NCI-H460 (cell line): ENCODE data around the gene MYO1D. TPM values are rescaled to one million over a fixed set of nuclear protein-coding genes. Genes with fewer than 3 reads are reported as not detected.

ENCODE experiments used
- DNase-seq: peaks from one replicate; pipeline ENCODE4 v3.0.0-alpha.2; 2016; ENCODE audit warnings: low read depth; ENCODE audit errors: extremely low read depth
- total RNA-seq: library from RNA; depleted of rRNA; stranded (reverse); fragments of >200 nt; shearing (Covaris generic); gene quantifications from 2 replicates; pipeline ENCODE4 v1.2.3, GENCODE V29; 2014

Gene MYO1D
- total RNA-seq, 1 experiment from 2014 or later = 5.0 TPM

DNA sequence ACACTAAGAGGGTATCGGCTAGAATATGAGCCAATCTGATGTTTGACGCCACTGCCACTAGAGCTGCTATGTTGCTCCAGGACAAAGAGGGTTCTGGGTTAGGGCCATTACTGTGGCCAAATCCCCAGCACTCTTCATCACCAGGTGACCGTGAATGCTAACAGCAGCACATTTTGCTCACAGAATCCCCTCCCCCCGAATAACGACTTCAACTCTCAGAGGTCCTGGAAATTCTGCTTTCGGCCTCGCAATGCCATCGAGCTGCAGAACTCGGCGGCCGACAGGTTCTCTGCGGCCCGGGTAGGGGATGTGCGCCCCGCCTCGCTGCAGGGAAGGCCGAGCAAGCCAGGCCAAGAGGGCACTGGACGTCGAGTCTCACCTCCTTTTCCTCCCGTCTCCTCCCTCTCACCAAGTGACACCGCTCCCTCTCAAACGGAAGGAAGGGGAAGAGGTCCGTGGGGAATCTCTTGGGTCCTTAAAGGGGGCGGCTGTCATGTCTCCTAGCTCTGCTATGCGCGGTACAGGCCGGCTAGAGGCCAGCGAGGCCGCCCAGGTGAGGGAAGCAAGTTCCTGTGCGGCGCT is 358.2 kb downstream of the MYO1D start:
- DNase-seq = no peak

GRCh38 chr17:32517982-32518381 is 358.9 kb downstream of the MYO1D start:
- DNase-seq = no peak

GRCh38 chr17:32516940-32517701 is 359.8 kb downstream of the MYO1D start:
- DNase-seq = no peak

GRCh38 chr17:32516450-32516849 is 360.5 kb downstream of the MYO1D start:
- DNase-seq = no peak

DNA sequence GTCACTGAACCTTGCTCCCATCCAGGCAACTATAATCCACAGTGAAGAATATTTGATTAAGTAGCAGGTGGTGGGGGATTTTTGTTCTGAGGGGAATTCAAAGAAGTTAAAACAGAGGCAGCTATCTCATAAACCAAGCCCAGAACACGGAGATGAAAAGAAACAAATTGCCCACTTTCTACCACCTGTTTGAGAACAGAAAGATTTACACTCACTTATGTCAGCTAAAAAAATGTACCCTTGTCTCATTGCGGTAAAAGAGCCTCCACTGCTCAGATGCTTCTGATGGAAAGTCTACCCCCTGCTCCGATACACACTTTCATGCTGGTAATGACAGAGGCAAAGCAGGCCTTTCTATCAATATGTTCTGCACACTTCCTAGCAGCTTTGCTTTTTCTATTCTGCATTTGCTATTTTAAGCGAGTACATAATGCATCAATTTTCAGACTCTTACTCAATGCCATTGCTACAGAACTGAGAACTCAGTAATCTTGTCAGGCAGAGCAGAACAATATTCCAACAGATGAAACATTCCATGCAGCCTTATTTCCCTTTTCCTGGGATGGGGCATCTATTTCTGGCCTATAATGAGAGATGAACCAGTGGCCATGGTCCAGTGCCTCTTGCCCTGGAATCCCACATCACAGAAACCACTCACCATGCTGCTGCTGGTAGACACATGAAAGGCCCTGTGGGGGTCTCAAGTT is 361.1 kb downstream of the MYO1D start:
- DNase-seq = no peak

DNA sequence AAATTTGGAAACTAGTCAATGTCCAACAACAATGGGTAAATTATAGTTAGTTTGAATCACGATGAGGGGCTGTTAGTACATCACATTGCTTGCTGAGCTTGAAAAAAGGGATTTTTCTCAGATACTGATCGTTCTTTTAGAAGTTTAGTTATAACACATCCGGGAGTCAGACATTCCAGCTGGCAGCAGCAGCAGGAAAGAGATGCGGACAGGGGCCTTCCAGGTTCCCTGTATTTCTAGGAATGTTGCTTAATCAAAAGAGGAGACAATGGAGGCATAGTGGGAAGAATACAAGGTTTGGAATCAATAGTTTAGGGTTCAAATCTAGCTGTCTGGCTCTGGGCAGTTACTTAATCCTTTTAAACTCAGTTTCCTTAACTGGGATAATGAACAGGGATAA is 362.3 kb downstream of the MYO1D start:
- DNase-seq = no peak

GRCh38 chr17:32513579-32513978 is 363.3 kb downstream of the MYO1D start:
- no peak for DNase-seq

GRCh38 chr17:32512328-32512727 is 364.6 kb downstream of the MYO1D start:
- DNase-seq = no peak

GRCh38 chr17:32510466-32510865 is 366.5 kb downstream of the MYO1D start:
- DNase-seq = no peak

GRCh38 chr17:32508926-32509325 is 368.0 kb downstream of the MYO1D start:
- DNase-seq = no peak

DNA sequence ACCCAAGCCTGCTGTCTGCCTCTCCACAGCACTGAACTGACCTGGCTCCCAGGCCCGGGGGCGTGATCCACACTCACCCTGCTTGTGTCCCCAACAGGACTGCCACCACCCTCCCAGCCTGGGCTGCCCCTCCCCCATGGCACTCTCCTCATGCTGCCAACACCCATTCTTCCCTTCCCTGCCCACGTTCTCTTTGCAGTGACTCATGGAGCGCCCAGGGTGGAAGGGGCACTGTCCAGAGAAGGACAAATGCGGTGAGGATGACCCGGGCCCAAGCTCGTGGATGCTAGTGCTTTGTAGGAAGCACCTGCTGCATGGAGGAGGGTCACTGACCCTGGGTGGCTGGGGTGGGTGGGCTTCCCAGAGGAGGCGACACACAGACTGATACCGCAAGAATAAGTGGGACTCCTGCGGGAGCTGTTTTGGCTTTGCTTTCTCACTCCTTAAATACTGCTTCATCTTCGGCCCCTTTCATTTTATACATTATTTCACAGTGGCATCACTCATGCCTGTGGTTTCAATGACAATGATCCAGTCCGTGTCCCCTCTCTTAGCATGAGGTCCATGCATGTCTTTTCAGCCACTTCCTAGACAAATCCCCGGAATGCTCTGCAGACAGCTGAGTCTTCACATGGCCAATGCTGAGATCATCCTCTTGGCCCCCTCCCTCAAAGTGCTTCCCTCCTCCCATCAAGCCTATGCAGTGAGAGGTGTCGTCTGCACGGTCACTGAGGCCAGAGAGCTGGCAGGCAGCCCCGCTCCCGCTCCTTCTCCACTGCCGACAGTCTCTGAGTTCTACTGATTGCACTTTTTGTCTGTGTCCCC is 372.5 kb downstream of the MYO1D start:
- no peak for DNase-seq

DNA sequence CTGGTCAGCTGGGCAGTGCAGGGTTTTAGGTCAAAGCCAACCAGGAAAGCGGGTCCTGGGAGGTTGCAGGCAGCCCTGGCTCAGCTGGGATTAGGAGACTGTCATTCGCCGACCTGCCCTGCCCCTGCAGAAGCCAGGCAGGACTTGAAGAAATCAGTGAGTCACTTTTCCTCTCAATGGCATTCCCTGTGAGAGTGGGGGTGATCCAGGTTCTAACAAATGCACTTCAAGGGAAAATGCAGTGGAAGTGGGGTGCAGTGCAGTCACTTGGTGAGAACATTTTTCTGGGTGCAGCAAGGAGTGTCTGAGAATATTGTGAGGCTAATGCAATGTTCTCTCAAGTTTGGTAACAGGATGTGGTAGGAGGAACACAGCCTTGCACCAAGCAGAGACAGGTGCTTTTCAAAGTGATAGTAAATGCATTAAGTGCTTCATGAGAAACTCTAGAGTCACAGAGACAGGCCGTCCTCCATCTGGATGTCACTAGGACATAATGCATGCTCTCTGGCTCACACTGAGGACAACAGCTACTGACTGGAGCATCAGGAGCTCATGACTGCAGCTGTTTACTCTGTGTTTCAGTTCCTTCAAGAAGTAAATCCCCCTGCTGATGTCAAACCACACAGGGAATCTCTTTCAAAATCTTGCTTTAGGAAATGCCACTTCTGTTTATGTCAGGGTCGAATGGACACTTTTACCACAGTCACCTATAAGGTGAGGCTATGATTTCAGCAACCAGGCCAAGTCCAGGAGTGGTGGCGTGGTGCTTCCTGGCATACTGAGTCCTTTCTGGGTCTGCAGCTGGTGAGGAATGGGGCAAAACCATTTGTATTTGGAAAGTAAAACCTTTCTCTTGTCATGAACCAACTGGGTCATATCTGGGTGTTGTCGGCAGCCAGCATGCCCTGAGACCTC is 373.4 kb downstream of the MYO1D start:
- no peak for DNase-seq

DNA sequence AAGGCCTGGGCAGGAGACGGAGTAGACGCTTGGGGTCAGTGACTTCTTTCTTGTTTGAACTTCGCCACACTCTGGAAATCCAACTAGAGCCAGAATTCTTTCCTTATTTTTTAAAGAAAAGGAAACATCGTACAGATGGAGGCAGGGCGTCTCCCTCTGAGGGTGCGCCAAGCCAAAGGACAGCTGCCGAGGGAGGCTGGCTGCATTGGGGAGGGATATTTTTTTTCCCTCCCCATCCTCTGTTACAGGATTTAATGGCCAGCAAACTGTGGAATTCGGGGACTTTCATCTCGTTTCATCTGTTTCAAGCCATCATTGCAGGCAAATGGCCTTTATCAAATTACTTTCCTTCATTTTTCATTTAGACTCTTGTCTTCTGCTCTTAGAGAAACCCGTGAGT is 374.2 kb downstream of the MYO1D start:
- DNase-seq = no peak

DNA sequence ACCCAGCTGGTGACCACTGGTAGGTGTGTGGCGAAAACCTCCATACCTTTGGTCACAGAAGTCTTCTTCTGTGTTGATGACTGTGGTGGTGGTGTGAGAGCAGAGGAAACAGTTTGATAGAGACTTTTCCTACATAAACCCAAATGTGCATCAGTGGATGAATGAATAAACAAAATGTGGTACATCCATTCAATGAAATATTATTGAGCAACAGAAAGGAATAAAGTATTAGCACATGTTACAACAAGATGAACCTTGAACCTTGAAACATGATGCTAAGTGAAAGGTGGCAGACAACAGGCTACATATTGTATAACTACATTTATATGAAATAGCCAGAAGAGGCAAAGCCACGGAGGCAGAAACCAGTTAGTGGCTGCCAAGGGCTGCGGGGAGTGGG is 374.9 kb downstream of the MYO1D start:
- DNase-seq = no peak

GRCh38 chr17:32498391-32498790 is 378.5 kb downstream of the MYO1D start:
- no peak for DNase-seq

DNA sequence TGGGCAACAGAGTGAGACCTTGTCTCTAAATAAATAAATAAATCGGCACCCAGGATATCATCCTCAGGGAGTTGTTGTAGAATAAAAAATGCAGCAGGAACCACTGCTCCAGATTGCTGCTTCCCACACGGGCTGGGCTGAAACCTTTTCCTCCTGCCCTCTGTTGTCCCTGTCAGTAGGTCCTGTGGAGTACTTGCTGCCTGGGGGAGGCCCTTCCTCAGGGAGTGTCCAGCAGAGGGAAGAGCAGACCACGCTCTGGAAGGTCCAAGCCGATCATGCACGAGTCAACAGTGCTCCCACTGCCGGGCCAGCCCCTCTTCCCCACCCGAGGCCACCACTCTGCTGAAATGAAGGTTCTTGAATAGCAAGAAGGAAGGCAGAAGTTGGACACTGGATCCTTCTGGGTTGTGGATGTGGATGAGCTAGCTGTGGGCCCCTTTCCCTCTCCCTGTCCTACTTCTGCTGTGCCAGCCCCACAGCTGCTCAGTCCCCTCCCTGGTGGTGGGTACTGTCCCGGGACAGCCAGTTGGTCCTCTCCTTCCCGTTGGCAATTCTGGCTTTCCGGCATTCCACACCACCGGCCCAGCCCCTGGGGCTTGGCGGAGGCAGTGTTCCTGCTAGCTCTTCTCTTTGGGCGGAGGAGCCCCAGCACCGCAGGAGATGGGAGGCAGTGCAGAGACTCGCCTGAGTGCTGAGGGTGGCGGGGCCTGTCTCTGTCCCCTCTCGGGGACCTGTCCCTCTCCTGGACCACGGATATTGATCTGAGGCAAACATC is 379.3 kb downstream of the MYO1D start:
- no peak for DNase-seq

DNA sequence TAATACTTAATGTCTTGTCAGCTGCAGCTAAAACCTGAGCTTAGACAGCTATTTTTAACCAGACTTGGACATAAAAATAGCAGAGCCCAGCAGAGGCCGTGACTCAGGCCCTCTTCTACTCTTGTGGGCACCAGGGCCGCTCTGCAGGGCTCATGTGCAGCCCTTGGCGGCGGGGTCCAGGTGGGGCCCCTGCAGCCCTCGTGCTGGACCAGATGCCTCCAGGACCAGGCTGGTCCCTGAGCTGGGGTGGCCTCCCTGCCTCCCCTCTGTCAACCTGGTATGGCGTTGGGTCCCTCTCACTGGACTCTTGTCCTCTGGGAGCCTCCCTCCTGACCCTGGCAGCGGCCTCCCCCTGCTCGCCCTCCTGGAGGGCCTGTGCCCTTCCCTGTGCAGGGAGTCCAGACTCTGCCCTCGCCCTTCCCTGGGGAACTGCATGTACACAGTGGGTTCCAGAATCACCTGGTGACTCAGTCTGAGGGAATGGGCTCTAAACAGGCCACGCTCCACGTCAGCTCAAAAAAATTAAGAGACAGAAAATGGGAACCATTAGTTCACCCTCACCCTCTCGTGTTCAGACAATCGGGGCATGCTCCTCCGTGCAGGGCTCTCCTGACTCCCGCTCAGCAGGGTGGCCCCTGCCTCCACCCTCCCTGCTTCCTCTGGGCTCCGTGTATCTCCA is 380.4 kb downstream of the MYO1D start:
- DNase-seq = no peak

DNA sequence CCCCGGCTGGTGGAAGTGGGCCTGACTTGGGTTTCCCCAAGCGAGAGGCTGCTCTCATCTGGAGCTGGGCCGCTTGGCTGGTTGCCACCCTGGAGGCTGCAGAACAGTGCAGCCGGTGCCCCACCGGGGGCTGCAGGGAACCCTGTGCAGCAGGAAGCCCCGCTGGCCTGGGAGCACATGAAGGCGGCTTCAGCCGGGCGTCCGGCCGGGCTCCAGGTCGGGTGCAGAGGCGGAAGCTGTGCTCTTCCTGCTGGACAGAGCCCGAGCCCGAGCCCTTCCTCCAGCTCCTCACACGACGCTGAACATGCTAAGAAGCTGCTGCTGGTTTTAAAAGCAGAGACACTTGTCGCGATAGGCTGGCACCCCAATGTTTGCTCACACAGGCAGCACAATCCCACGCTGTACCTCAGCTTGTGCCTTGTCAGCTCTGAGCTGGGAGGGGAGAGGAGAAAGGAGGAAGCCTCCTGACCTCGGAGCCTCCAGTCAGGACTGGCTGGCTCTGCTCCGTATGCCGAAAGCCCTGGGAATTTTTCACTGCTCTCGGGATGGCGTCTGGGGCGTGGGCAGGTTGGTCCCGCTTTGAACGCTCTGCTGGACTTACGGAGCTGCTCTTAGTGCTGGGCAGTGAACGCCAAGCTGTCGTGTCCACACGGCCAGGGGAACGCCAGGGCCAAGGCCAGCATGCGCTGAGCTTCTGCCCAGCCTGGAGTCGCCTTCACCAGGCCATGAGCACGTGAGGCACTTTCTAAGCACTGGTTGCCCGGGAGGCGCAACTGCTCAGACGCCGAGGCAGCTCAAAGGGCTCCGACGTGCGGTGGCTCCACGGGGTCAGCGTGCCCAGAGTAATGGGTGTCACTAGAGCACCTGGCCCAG is 381.3 kb downstream of the MYO1D start:
- no peak for DNase-seq
